ENCODE measurements around the gene CRYGC.

- TF ChIP-seq, protein P1, sequence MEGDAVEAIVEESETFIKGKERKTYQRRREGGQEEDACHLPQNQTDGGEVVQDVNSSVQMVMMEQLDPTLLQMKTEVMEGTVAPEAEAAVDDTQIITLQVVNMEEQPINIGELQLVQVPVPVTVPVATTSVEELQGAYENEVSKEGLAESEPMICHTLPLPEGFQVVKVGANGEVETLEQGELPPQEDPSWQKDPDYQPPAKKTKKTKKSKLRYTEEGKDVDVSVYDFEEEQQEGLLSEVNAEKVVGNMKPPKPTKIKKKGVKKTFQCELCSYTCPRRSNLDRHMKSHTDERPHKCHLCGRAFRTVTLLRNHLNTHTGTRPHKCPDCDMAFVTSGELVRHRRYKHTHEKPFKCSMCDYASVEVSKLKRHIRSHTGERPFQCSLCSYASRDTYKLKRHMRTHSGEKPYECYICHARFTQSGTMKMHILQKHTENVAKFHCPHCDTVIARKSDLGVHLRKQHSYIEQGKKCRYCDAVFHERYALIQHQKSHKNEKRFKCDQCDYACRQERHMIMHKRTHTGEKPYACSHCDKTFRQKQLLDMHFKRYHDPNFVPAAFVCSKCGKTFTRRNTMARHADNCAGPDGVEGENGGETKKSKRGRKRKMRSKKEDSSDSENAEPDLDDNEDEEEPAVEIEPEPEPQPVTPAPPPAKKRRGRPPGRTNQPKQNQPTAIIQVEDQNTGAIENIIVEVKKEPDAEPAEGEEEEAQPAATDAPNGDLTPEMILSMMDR (IDR thresholded peaks at IDR 0.05; ENCODE audit: extremely low read depth in 1 of 2, insufficient read depth in 1 of 2, low read depth in 1 of 2, low read length in 2 of 2): no peak
- no peak for TF ChIP-seq POLR2A (IDR thresholded peaks at IDR 0.05; ENCODE audit: low read depth, low read length)
- TF ChIP-seq FOS (IDR thresholded peaks at IDR 0.05; ENCODE audit: borderline replicate concordance, insufficient read depth, low read length): no peak
- no peak for TF ChIP-seq EZH2 (IDR thresholded peaks at IDR 0.05; ENCODE audit: borderline replicate concordance, low read depth, low read length, severe bottlenecking)
- TF ChIP-seq POLR2AphosphoS5 (IDR thresholded peaks at IDR 0.05; ENCODE audit: insufficient read depth, low read depth, low read length): no peak
- no peak for TF ChIP-seq MYC (IDR thresholded peaks at IDR 0.05; ENCODE audit: low read depth, low read length)
- no peak for TF ChIP-seq JUN (IDR thresholded peaks at IDR 0.05; ENCODE audit: borderline replicate concordance, insufficient read depth, insufficient read length, low read depth)
- TF ChIP-seq, protein P2, sequence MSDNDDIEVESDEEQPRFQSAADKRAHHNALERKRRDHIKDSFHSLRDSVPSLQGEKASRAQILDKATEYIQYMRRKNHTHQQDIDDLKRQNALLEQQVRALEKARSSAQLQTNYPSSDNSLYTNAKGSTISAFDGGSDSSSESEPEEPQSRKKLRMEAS (IDR thresholded peaks at IDR 0.05; ENCODE audit: insufficient read depth, insufficient read length): no peak
- no peak for TF ChIP-seq GATA2 (IDR thresholded peaks at IDR 0.05; ENCODE audit: insufficient read depth, insufficient read length, low read depth, low read length)
These were observed 32.3 kb downstream of the CRYGC start for GRCh38 chr2:208097313-208097712.
